GM19238 (cell line): ENCODE data around the gene RTP3.
"Not testable (repeated sequence)": the region's sequence is repeated elsewhere in the genome, so short reads cannot be mapped to it uniquely, and the experiment has no call there.

Experiments
- DNase-seq: peaks from one replicate; pipeline ENCODE4 v3.0.0; 2011; ENCODE audit warnings: low spot score; ENCODE audit not compliant: insufficient read length

RTP3 gene

DNA sequence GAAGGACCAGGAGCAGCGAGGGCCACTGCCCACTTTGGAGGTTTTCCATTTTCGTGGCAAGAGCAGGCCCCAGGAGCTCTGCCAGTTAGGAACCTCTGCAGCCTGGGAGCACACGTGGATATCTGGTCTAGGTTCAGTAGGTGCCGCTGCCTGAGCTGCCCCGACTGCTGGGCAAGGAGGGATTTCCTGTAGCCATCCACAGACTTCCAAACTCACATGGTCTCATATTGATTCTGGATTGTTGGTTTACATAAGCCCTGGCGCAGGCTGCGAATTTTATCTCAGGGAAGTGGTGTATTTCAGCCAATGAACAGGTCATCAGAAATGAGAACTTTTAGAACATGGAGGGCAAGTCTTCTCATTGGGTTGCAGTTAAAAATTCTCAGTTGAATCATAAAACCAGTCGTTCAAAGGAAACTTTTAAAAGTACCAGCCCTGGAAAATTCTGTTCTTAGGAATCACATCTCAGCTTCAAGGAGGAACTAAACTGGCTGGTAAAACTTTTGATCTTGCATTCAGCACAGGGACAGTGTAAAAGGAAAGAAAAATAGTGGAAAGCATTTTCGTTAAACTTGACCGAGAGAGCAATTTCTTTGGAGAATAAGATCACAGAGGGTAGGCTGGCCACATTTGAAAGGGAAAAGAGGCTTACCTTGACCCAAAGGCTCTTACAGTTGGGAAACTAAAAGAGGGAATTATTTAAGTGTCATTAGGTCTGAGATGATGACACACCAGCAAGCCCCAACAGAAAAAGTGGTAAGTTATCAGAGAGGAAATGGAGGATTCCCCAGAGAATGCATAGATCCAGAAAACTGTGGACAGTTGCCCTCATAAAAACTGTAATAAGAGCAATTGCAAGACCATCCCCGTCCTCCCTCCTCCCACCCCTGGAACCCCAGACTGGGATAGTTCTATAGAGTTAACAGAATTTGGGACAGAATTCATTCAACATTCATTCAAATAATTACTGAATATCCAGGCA, 6.4 kb upstream of the RTP3 start:
- no peak for DNase-seq

DNA sequence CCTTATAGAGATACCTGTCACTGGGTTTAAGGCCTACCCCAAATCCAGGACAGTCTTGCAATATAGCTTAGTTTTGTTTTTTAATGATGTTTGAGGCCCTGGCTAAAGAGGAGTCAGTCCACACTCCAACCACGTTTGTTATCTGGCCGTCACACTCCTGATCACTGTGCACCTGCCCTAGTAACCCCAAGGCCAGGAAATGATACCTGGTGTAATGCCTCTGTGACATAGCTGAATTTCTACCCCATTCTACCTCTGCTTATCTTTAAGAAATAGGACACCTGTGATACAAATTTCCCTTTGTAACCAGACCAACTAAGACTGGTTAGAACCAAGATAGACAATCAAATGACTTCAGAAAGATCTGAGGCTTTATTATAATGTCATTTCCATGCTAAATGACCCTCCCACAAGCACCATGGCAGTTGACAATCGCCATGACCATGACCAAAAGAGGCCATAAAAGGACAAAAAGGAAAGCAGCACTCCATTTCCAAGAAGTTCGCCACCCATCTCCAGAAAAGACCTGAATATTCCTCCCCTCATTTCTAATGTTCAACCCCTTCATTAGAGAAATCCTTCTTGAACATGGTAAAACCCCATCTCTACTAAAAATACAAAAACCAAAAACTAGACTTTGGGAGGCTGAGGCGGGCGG, 4.8 kb upstream of the RTP3 start:
- DNase-seq: no peak

DNA sequence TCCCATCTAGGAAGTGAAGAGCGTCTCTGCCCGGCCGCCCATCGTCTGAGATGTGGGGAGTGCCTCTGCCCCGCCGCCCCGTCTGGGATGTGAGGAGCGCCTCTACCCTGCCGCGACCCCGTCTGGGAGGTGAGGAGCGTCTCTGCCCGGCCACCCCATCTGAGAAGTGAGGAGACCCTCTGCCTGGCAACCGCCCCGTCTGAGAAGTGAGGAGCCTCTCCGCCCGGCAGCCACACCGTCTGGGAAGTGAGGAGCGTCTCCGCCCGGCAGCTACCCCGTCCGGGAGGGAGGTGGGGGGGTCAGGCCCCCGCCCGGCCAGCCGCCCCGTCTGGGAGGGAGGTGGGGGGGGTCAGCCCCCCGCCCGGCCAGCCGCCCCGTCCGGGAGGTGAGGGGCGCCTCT, 3.3 kb upstream of the RTP3 start:
- not testable (repeated sequence) for DNase-seq

DNA sequence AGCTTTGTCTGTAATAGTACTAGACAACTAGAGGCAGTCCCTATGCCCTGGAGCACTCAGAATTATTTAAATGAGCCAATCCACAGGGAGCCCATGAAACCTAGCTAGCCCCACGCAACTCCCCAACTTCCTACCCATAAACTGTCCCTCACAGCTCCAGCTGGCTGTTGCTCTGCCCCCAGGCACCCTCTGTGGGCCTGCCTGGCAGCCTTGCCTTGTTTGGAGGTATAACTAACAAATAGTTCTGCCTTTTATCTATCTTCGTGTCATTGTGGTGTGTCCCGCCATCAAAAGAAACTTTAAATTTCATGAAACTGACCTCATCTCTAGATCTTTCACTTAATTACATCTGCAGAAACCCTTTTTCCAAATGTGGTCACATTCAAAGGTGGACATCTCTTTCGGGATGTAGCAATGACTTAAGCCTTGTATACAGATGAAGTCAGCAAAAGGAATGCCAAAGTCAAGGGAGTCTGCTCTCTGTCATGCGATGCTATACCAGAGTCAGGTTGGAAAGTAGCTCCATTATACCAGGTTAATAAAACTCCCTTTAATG, 1.8 kb upstream of the RTP3 start:
- no peak for DNase-seq

DNA sequence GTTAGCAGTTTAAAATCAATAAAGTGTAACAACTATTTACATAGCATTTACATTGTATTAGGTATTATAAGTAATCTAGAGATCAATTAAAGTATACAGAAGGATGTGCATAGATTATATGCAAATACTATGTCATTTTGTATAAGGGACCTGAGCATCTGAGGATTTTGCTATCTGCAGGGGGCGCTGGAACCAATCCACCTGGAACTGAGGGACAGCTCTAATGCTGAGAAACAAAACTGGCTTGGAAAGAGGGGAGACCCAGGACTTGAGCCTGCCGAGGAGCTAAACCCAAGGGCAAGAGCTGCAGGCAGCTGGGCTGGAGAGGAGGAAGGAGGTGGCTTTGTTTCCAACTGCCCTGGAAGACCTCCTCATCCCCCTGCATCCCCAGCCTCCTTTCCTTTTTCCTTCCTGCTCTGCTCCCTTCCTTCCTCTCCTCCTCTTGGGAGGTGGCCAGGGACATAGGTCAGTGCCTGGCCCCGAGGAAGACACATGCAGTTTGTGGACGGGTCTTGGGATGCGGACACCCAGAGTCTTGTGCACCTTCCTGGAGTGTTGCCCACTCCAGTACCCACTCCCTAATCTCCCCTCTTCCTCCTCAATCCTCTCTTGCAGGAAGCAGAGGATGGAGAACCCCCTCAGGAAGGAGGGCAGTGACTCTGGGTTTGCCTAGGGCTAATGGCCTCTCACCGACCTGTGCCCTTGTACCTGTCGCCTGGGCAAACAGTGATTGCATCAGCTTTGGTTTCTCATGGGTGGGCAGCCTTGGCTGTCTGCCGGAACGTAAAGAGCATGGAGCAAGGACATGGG, 825 bp upstream of the RTP3 start:
- peak; percentile 27 for DNase-seq

DNA sequence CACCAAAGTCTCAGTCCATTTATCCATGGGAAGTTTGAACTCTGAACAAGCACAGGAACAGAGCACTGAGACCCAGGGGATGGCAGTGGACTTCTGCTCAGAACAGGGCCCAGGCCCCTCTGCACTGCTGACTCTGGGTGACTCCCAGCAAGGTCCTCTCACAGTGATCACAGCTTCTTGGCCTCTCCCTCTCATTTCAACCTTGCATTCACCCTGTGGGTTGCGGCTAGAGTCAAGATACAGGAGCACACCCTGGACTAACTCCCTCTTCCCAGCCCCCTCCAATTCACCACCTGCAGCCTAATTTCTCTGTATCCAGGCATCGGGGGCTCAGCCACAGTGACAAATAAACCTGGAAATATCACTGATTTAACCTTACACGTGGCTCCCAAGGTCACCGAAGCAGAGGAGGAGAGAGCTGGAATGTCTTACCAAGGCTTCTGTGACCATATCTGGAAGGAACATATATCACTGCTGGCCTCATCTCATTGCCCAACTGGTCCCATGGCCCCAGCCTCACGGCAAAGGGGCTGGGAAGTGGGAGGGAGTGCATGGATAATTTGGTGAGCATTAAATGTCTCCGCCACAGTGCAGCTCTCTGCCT, 1.2 kb downstream of the RTP3 start:
- no peak for DNase-seq

DNA sequence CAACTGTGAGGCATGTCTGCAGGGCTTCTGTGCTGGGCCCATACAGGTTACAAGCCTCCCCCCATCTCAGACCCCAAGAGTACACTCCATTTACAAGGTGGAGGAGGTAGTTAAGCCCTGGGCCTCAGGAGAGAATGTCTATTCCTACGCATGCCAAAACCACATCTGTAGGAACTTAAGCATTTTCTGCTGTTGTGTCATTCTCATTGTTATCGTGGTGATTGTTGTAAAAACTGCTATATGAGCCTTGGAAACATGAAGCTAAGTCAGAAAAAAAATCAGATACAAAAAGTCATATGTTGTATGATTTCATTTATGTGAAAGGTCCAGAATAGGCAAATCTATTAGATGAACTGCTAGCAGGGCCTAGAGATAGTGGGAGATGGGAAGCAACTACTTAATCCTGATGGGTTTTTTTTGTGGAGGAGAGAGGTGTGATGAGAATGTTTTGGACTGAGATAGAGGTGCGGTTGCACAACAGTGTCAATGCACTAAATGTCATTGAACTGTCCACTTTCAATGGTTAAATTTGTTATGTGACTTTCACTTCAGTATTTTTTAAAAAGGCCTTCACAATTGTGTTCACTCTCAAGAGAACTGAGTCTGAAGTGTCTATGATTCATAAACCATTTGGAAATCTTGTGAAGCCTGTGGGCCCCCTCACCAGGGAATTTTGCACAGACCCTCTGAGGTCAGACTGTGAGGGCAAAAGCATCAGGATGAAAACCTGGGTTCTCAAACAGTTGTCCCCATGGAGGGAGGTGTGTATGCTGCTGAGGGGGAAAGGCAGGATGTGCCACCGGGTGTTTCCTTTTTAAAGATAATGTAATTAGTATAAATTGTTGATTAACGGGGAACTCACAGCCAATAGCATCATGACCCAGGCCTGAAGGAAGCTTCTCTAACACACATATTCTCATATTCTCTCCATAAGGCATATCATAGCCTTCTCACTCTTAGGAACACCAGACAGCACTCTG, 3.2 kb downstream of the RTP3 start:
- no peak for DNase-seq

DNA sequence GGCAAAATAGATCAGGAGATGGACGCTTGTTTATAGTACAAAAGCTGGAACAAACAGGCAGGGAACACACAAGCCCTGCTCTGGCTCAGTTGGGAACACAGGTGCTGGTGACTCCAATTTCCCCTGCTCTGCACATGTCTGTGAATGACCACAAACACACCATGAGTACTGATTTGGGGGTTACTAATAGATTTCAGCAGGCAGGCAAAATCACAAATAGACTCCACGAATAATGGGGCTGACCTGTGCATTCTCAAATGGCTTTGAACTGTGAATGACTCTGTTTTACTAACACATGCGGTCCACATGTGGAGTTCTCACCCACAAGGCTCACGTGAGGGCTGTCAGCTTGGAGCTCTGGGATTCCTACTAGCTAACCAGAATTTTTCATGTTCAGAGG, 3.9 kb downstream of the RTP3 start:
- DNase-seq: no peak

DNA sequence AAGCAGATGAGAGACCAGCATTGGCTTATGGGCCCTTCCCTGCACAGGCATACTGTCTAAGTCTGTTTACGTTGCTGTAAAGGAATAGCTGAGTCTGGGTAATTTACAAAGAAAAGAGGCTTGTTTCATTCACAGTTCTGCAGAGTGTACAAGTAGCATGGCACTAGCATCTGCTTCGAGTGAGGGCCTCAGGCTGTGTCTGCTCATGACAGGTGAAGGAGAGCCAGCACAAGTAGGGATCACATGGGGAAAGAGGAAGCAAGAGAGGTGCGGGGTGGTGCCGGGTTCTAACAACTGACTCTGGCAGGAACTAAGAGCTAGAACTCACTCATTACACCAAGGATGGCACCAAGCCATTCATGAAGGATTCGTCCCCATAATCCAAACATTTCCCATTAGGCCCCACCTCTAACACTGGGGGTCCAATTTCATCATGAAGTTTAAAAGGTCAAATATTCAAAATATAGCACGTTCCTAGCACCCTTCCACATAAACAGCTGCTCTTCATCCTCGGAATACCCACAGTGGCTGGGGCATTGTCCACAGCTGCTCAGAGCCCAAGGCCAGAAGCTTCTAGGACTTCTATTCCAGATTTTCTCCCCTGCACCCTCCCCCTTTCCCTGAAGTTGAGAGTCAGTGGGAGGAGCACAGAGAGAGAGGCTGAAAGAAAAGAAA, 5.6 kb downstream of the RTP3 start:
- DNase-seq: no peak

DNA sequence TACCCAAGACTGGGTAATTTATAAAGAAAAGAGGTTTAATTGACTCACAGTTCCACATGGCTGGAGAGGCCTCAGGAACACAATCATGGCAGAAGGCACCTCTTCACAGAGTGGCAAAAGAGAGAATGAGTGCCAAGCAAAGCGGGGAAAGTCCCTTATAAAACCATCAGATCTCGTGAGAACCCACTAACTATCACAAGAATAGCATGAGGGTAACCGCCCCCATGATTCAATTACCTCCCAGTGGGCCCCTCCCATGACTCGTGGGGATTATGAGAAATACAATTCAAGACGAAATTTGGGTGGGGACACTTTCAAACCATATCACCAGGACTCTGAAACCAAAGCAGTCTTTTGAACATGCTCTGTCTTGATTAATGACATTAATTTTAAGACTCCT, 7.0 kb downstream of the RTP3 start:
- no peak for DNase-seq

DNA sequence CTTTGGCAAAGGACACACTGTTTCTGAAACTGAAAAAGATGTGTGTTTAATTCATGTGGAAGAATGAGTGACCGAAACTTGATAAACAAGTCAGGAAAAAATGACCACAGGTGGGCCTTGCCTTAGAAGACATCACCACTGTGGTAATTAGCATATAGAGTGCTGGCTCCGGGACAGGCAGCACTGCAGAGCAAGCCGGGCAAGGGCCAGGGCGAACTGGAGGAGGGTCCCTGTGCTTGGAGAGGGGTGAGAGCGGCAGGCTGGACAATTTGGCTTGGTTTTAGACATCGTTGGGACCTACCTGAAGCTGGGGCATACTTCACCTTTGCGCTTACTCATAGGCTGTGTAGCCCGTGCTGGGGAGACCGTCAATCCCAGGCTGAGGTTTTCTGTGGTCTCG, 8.2 kb downstream of the RTP3 start:
- DNase-seq: no peak

DNA sequence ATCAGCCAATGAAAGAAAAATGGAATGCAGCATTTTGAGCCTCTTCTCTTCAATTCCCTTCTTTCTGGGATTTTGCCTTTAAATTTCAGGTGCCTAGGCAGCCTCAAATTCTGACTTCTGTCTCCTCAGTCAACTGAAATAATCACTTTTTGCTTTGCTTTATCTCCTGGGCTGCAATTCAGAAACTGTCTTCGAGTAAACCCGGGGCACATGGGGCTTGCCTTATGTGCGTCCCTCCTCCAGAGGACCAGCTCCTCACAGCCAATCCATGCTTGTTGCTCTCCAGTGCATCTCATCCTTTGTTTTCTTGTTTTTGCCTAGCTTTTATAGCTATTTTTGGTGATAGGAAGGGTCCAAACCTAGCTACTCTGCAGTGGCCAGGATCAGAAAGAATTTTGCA, 8.8 kb downstream of the RTP3 start:
- no peak for DNase-seq

DNA sequence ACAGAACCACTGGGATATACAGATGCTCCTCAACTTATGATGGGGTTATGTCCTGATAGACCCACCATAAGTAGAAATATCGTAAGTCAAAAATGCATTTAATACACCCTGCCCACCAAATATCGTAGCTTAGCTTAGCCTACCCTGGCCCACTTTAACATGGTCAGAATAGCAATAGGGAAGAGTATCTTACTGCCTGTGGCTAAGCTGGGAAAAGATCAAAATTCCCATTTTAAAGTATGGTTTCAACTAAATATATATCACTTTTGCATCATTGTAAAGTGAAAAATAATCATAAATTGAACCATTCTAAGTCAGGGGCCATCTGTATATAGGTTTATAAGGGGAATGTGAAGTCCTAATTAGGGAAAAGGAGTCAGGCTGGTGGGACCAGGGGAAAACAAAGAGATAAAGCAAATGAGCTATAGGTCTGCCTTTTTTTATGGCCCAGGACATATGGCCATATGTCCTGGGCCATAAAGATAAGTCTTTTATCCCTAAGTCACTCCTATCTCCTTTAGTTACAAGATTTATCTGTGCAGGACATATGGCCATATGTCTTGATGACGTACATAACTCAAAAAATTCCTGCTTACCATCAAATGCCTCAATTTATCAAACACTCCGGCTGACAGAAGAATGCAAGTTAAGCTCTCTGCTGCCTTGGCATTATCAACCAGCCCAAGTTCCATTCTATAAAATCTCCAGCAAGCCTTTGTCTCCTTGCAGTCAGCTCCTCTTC, 11.2 kb downstream of the RTP3 start:
- DNase-seq: no peak

DNA sequence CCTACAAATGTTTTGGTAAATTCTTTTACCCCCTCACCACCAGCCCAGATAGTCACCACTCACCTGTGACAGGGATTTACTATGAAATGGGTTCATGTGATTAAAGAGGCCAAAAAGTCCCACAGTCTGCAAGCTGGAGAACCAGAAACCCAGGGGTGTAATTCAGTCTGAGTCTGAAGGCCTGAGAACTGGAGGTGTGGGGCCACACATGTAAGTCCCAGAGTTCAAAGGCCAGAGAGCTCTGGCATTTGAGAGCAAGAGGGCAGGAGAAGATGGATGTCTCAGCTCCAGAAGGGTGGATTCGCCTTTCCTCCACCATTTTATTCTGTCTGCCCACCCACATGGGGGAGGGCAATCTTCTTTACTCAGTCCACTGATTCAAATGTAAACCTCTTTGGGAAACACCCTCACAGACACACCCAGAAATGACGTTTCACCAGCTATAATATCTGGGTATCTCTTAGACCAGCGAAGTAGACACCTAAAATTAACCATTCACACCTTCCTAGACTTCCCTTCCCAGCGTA, 11.9 kb downstream of the RTP3 start:
- DNase-seq: no peak

DNA sequence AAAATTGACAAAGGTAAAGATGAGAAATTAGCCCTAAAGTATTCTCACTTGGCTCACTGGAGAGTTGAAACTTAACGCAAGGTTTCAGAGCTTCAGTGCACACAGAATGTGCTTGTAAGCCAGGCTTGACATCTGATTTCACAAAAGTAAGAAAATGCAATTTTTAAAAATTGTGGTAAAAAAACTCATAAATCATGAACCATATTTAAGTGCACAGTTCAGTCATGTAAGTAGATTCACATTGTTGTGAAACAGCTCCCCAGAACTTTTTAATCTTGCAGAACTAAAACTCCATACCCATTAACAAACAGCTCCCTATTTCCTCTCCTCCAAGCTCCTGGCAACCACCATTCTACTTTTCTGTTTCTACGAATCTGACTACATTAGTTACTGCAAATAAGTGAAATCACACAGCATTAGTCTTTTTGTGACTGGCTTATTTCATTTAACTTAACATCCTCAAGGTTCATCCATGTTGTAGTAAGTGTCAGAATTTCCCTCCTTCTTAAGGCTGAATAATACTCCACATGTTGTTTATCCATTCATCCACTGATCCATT, 14.5 kb downstream of the RTP3 start:
- DNase-seq: no peak

DNA sequence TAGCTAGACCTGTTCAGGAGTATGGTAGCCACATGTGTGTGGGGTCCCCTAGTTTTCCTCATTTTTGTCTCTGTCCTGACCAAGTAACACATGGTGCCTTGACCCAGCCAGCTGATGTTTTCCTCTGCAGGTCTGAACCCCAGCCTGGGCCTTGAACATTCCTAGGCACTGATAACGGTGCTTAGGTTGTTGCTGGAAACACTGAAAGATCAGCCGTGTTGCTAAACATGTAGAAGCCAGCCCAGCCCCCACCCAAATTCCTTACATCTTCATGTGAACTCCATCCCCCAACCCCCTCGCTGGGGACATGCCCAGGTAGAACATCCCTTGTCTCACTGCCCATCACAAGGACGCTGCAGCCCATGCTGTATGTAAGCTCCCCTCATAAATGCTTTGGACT, 18.7 kb downstream of the RTP3 start:
- DNase-seq: no peak

DNA sequence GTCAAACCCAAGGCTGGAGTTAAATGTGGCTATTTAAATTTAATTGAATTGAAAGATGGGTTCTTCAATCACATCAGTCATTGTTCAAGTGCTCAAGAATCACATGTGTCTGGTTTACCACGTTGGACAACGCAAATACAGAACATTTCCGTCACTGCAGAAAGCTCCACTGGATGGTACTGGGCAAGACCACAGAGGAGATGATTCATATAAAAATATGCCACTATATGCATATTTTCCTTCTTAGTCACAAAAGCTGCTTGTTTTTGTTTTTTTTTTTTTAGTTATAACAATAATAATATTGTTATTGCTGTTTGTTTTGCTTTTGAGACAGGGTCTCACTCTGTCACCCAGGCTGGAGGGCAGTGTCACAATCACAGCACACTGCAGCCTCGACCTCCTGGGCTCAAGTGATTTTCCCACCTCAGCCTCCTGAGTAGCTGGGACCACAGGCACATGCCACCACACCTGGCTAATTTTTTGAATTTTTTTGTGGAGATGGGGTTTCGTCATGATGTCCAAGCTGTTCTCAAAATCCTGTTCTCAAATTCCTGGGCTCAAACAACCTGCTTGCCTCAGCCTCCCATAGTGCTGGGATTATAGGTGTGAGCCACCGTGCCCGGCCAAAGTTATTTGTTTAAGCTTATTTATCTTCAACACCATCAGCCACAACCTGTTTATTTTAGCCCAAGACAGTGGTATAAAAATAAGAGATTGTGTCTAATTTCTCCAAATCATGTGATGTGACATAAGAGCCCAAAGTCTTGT, 19.4 kb downstream of the RTP3 start:
- DNase-seq: no peak
